NCI-H1105 (cell line): ENCODE data around the gene UBAC2.

Source experiments
- DNase-seq: peaks from one replicate; lab custom pipeline; 2025; lab: John Stamatoyannopoulos, UW

The UBAC2 gene

GRCh38 chr13:99296398-99296797 is 95.7 kb downstream of the UBAC2 start:
- DNase-seq, result no peak

GRCh38 chr13:99297331-99297730 is 96.7 kb downstream of the UBAC2 start:
- DNase-seq, result no peak

- no peak for DNase-seq
These were observed 97.4 kb downstream of the UBAC2 start for GRCh38 chr13:99298056-99298455.

GRCh38 chr13:99299256-99299919 is 98.7 kb downstream of the UBAC2 start:
- no peak for DNase-seq

GRCh38 chr13:99299920-99300341 is 99.3 kb downstream of the UBAC2 start:
- no peak for DNase-seq

- no peak for DNase-seq
These were observed 100.6 kb downstream of the UBAC2 start for GRCh38 chr13:99301056-99301838.

- DNase-seq, result no peak
These were observed 101.4 kb downstream of the UBAC2 start for GRCh38 chr13:99301913-99302636.

- DNase-seq, result no peak
These were observed 102.2 kb downstream of the UBAC2 start for GRCh38 chr13:99302637-99303505.

GRCh38 chr13:99303863-99304521 is 103.3 kb downstream of the UBAC2 start:
- no peak for DNase-seq

GRCh38 chr13:99304541-99304940 is 103.9 kb downstream of the UBAC2 start:
- no peak for DNase-seq

GRCh38 chr13:99305158-99305557 is 104.5 kb downstream of the UBAC2 start:
- no peak for DNase-seq

- no peak for DNase-seq
These were observed 104.9 kb downstream of the UBAC2 start for GRCh38 chr13:99305566-99305965.

GRCh38 chr13:99307247-99307646 is 106.6 kb downstream of the UBAC2 start, which contains the start of gene GPR183:
TSS of gene GPR183 (minus strand) at chr13:99307399. CDS start at chr13:99296145, 11,254 bp downstream.
- DNase-seq, result no peak

GRCh38 chr13:99307648-99308339 is 107.1 kb downstream of the UBAC2 start:
- no peak for DNase-seq

- DNase-seq, result no peak
These were observed 107.9 kb downstream of the UBAC2 start for GRCh38 chr13:99308471-99309087.

- DNase-seq, result no peak
These were observed 109.9 kb downstream of the UBAC2 start for GRCh38 chr13:99310382-99311031.

- no peak for DNase-seq
These were observed 110.5 kb downstream of the UBAC2 start for GRCh38 chr13:99311137-99311536.

GRCh38 chr13:99311748-99312492 is 111.3 kb downstream of the UBAC2 start:
- DNase-seq, result no peak

GRCh38 chr13:99312493-99312883 is 111.8 kb downstream of the UBAC2 start:
- no peak for DNase-seq
